Psoas muscle (tissue), 8 donors: ENCODE data around the gene MEF2A. TPM values are rescaled to one million over a fixed set of nuclear protein-coding genes. Genes with fewer than 3 reads are reported as not detected.

Experiments
- ATAC-seq, 4 donors: fragments of 200-7000 bp; cut with Tn5 transposase; one replicate each; pipeline ENCODE4 v1.9.1; 2020; ENCODE audit warnings: moderate library complexity in 3 of 4, mild to moderate bottlenecking in 2 of 4
- DNase-seq, 2 donors: peaks; one replicate each; pipeline ENCODE4 v3.0.0-alpha.2; 2020
- H3K27ac ChIP-seq: fragments of 200-600 bp; one replicate; pipeline ENCODE4 v1.8.0; 2022
- H3K27me3 ChIP-seq, 3 donors: fragments of 200-600 bp in 1 of 3; one replicate each; pipeline versions ENCODE4 v1.6.1 to v1.8.0; 2013 to 2022; ENCODE audit warnings: low read length in 2 of 3, mild to moderate bottlenecking in 2 of 3, moderate library complexity in 1 of 3; ENCODE audit not compliant: insufficient read depth in 3 of 3
- H3K36me3 ChIP-seq, 2 donors: fragments of 200-600 bp in 1 of 2; one replicate each; pipeline versions ENCODE4 v1.6.1 to v1.8.0; 2013 to 2022; ENCODE audit warnings: low read depth in 1 of 2, mild to moderate bottlenecking in 1 of 2, moderate library complexity in 1 of 2; ENCODE audit not compliant: insufficient read depth in 1 of 2
- H3K4me1 ChIP-seq: fragments of 200-600 bp; one replicate; pipeline ENCODE4 v1.8.0; 2022
- H3K4me3 ChIP-seq: fragments of 200-600 bp; one replicate; pipeline ENCODE4 v1.8.0; 2022; ENCODE audit warnings: mild to moderate bottlenecking
- H3K9me3 ChIP-seq: fragments of 200-600 bp; one replicate; pipeline ENCODE4 v1.8.0; 2022
- WGBS, 3 donors: extraction: QIAGEN DNeasy Blood & Tissue Kit; methylation state at CpG; one replicate each; pipeline versions ENCODE4 v1.1.6 to v1.1.7; 2013; 5-methylcytosine and 5-hydroxymethylcytosine counted together
- intact Hi-C, 2 donors: fragments of 100-400 bp; cut with DNase I; formaldehyde crosslinking; loops; one replicate each; pipeline versions ENCODE4 v1.11.0 to v1.14.2; 2022
- polyA plus RNA-seq, 3 donors: library from polyadenylated mRNA; stranded (reverse); fragments of 200-250 nt; gene quantifications; one replicate each; pipeline ENCODE4 v1.2.3, GENCODE V29; 2013
- total RNA-seq, 4 donors: library from RNA; stranded (reverse); fragmentation: NEBNext Ultra II Directional in 2 of 4; extraction: Animal tissue kit (Norgen Biotek cat#: 25700) in 2 of 4; gene quantifications; one replicate each; pipeline versions ENCODE4 v1.2.1 to v1.2.4, GENCODE V29; 2021 to 2023
- TF ChIP-seq, protein P1 (sequence below): fragments of 200-600 bp; IDR thresholded peaks from one replicate; pipeline ENCODE4 v1.8.0; 2022; ENCODE audit warnings: antibody characterized with exemption
- donor health status: healthy with polysubstance abuse.
- donor health status: DM: no; HTN: no; CAD: no; lungs with moderate emphysema.
- donor health status: Bipolar disorder and iron deficiency.
- donor health status: healthy.
- donor health status: DM: yes; HTN: yes; CAD: no.
- donor health status: DM: no; HTN: no; CAD: no.
- donor health status: DM: no; HTN: no; CAD: no.
- donor health status: DM: yes; HTN: yes; CAD: no.

MEF2A gene
- total and polyA plus RNA-seq, 7 donors = 17.1 to 92.6 (median 63.9) TPM

DNA sequence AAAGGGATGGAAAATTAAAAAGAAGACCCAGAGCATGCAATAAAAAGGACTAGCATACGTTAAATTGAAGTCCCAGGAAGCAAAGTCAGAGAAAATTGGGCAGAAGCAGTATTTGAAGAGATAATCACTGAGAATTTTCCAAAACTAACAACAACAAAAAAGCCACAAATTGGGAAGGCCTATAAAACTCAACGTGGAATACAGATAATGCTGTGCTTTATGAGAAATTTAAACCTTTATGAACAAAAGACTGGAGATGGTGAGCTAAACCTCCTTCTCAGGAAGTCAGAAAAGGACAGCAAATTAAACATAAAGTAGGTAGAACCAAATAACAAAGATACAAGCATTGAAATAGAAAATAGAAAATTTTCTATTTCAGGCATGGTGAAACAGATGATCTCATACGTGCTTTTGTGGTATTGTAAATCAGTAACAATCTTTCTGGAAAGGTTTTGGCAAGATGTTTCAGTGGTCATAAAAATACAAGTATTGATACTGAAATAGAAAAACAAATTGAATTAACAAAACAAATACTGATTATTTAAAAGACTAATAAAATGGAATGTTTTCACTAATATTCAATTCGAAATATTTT is 111.9 kb downstream of the MEF2A start:
- ATAC-seq = no peak
- TF ChIP-seq, protein P1, sequence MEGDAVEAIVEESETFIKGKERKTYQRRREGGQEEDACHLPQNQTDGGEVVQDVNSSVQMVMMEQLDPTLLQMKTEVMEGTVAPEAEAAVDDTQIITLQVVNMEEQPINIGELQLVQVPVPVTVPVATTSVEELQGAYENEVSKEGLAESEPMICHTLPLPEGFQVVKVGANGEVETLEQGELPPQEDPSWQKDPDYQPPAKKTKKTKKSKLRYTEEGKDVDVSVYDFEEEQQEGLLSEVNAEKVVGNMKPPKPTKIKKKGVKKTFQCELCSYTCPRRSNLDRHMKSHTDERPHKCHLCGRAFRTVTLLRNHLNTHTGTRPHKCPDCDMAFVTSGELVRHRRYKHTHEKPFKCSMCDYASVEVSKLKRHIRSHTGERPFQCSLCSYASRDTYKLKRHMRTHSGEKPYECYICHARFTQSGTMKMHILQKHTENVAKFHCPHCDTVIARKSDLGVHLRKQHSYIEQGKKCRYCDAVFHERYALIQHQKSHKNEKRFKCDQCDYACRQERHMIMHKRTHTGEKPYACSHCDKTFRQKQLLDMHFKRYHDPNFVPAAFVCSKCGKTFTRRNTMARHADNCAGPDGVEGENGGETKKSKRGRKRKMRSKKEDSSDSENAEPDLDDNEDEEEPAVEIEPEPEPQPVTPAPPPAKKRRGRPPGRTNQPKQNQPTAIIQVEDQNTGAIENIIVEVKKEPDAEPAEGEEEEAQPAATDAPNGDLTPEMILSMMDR = no peak
- DNase-seq = no peak
- H3K4me1 ChIP-seq = no peaks in the 10 kb centered on the region
- 77 to 88% (median 83%) methylated on average over 4 of the region's 4 CpGs for WGBS, 3 donors
- peaks cover 3 to 68% of the 10 kb centered on the region in 2 donors for H3K36me3 ChIP-seq
- H3K27ac ChIP-seq = peak overlapping the region; percentile 25
- no peak overlapping the region for H3K4me3 ChIP-seq
- intact Hi-C loops = no loop called here
- H3K27me3 ChIP-seq = no peaks in the 10 kb centered on the region
- H3K9me3 ChIP-seq = no peaks in the 10 kb centered on the region

DNA sequence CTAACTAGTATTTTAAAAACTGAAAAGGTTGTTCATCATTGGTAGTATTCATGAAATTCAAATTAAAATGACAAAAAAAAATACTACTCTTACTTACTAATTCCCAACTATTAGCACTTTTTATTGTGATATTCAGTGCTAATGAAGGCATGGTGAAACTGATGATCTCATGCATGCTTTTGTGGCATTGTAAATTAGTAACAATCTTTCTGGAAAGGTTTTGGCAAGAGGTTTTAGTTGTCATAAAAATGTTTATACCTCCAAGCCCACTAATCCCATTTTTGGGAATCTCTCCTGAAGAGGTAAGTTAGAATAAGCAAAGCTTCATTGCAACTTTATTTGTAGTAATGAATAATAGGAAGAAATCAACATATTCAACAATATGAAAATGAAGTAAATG is 114.5 kb downstream of the MEF2A start:
- no peak for ATAC-seq
- DNase-seq = no peak
- no peak overlapping the region for H3K4me3 ChIP-seq
- TF ChIP-seq, protein P1 = no peak
- peaks cover 2 to 46% of the 10 kb centered on the region in 2 donors for H3K36me3 ChIP-seq
- no peak overlapping the region for H3K27ac ChIP-seq
- H3K4me1 ChIP-seq = no peaks in the 10 kb centered on the region
- H3K9me3 ChIP-seq = peaks cover 4% of the 10 kb centered on the region
- no peaks in the 10 kb centered on the region for H3K27me3 ChIP-seq
- intact Hi-C loops = no loop called here

DNA sequence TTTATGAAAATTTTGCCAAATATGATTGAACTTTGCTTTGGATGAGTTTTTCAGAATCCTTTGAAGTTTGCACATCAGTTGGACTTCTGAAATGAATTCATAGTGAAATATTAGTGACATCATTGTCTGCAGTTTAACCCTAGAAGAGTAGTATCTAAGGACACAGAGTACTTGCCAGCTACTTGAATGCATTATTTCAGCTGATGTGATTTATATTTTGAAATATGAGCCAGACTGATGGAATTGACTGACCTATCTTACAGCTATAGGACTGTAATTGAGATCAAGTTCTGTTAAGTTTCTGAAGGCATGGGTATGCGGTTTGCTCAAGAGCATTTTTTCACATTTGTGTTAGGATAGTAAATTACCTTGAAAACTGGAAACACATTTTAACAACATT is 116.2 kb downstream of the MEF2A start:
- WGBS, 3 donors = 75 to 79% (median 77%) methylated on average over 1 of the region's 1 CpG

DNA sequence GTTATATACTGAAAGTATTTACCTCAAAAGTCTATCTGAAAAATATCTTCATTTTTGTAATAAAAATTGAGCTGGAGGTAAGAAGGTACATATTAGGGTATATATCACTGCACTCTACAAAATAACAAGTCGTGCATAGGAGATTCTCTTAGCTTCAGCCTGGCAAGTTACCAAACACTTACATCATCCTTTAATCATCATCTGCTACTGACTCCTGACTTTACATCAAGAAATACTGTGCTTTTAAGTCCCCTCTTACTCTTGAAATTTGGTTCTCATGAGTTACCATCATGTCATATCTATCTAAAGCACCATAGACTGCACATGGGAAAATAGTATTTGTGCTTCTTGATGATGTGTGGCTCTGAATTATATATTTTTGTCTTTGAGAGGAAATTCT is 116.7 kb downstream of the MEF2A start:
- TF ChIP-seq, protein P1 = no peak
- peaks cover 0 to 24% of the 10 kb centered on the region in 2 donors for H3K36me3 ChIP-seq
- ATAC-seq = peak; percentile 40 to 64 (median 50)

More for the DNA sequence above, 116.2 kb downstream of the MEF2A start:
- TF ChIP-seq, protein P1 = no peak
- no peak for DNase-seq
- intact Hi-C loops = no loop called here
- Histone ChIP-seq H3K4me1 (no peaks in the 10 kb centered on the region), H3K4me3 (no peak overlapping the region), H3K36me3 (peaks cover 0 to 29% of the 10 kb centered on the region in 2 donors), H3K9me3 (peaks cover 13% of the 10 kb centered on the region), H3K27ac (peak overlapping the region; percentile 62), H3K27me3 (no peaks in the 10 kb centered on the region)
- peak in 2 of 4 donors; percentile 18 to 25 for ATAC-seq

More for the DNA sequence above, 116.7 kb downstream of the MEF2A start:
- H3K9me3 ChIP-seq = peaks cover 13% of the 10 kb centered on the region
- no peak for DNase-seq
- H3K4me1 ChIP-seq = no peaks in the 10 kb centered on the region
- H3K4me3 ChIP-seq = no peak overlapping the region
- H3K27me3 ChIP-seq = no peaks in the 10 kb centered on the region
- H3K27ac ChIP-seq = peak overlapping the region; percentile 62
- intact Hi-C loops = no loop called here
- 0 to 41% (median 19%) methylated on average over 1 of the region's 1 CpG for WGBS, 3 donors
